ENCODE measurements around the gene ASCC3. TPM values are rescaled to one million over a fixed set of nuclear protein-coding genes. Genes with fewer than 3 reads are reported as not detected.

ASCC3 gene
- total RNA-seq, 6 experiments from 2014 or later: 96.1 to 101 (median 97.8) TPM

DNA sequence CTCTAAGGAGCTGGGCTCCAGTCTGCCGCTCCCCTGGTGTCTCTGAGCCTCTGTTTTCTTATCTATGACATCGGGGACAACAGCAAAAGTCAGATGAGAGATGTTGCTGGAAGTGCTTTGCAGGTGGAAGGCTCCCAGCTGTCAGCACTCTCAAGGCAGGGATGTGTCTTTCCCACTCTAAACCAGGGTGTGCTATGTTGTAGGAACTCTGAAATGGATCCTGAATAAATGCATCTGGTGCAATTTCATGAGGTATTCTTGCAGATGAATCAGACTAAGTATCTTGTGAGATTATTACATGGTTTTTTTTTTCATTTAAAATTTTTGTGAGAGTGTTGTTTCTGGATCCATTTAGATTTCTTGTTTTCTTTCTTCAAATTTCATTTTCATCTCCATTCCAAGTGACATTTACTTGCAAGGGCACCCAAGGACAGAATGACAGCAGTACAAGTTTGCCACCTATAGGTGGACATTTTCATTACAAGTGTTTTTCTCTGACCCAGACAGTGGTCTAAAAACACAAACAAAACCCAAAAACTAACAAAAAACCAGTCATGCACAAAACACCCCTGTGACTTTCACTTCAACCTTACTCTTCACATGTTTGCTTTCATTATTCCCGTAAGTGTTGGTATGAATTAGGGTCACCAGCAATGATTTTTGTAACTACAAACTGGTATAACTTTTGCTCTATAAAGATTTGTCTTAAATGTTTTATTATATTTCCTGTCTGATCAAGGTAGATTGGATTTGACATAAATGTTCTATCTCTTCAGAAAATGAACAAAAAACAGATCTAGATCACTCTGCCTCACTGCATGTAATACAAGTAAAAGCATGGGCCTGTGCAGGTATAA lies 401.7 kb downstream of the ASCC3 start:
- TF ChIP-seq, protein P1, sequence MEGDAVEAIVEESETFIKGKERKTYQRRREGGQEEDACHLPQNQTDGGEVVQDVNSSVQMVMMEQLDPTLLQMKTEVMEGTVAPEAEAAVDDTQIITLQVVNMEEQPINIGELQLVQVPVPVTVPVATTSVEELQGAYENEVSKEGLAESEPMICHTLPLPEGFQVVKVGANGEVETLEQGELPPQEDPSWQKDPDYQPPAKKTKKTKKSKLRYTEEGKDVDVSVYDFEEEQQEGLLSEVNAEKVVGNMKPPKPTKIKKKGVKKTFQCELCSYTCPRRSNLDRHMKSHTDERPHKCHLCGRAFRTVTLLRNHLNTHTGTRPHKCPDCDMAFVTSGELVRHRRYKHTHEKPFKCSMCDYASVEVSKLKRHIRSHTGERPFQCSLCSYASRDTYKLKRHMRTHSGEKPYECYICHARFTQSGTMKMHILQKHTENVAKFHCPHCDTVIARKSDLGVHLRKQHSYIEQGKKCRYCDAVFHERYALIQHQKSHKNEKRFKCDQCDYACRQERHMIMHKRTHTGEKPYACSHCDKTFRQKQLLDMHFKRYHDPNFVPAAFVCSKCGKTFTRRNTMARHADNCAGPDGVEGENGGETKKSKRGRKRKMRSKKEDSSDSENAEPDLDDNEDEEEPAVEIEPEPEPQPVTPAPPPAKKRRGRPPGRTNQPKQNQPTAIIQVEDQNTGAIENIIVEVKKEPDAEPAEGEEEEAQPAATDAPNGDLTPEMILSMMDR (IDR thresholded peaks at IDR 0.05): peak; percentile 92
- DNase-seq: peak; percentile 48
- H3K27me3 Mint-ChIP-seq (ENCODE audit: insufficient read depth): peaks cover 2% of the 10 kb centered on the region
- H3K4me1 Mint-ChIP-seq (ENCODE audit: low read depth): peaks cover 28% of the 10 kb centered on the region
- H3K27ac Mint-ChIP-seq: no peak overlapping the region
- H3K4me3 Mint-ChIP-seq: no peak overlapping the region
- no peaks in the 10 kb centered on the region for H3K36me3 Mint-ChIP-seq (ENCODE audit: low read depth)
- H3K9me3 Mint-ChIP-seq: no peaks in the 10 kb centered on the region

DNA sequence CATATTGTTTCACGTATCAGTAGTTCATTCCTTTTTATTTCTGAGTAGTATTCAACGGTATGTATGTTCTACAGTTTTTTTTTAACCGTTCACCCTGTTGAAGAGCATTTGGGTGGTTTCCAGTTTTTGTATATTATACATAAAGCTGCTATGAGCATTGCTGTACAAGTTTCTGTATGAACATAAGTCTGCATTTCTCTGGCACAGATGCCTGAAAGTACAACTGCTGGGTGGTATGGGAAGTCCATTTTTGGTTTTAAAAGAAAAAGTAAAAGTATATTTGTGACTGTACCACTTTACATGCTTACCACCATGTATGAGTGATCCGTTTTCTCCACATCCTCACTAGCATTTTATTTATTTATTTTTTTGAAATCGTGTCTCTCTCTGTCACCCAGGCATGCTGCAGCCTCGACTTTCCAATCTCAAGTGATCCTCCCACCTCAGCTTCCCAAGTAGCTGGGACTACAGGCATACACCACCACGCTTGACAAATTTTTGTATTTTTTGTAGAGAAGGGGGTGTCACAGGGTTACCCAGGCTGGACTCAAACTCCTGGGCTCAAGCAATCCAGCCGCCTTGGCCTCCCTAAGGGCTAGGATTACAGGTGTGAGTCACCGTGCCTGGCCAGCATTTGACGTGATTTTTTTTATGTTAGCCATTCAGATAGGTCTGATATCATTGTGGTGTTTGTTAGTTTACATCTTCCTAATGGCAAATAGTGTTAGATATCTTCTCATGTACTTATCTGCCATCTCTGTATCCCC lies 405.4 kb downstream of the ASCC3 start:
- DNase-seq: peak; percentile 52
- no peaks in the 10 kb centered on the region for H3K9me3 Mint-ChIP-seq
- TF ChIP-seq, protein P1 (IDR thresholded peaks at IDR 0.05): no peak
- no peak overlapping the region for H3K27ac Mint-ChIP-seq
- peaks cover 1% of the 10 kb centered on the region; the same call in 1 of the 2 replicates for H3K27me3 Mint-ChIP-seq (ENCODE audit: insufficient read depth)
- H3K4me3 Mint-ChIP-seq: no peak overlapping the region
- H3K36me3 Mint-ChIP-seq (ENCODE audit: low read depth): no peaks in the 10 kb centered on the region
- peaks cover 56% of the 10 kb centered on the region for H3K4me1 Mint-ChIP-seq (ENCODE audit: low read depth)

DNA sequence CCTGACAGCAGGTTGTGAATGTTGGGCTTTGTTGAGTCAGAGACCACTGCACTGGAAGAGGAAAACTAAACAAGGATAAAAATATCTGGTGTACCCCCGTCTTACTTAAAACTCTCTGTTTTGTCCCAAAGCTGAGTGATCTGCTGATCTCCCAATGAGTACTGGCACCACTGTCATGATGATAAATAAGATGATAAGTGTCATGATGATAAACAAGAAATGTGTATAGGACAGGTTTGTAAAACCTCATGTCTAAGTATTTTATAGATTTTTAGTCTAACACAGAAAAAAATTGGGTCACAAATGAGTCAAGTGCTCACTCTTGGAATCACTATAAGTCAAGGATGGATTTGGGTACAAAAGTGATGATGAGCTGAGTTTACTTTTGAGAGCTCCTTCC lies 407.9 kb downstream of the ASCC3 start:
- H3K36me3 Mint-ChIP-seq (ENCODE audit: low read depth): no peaks in the 10 kb centered on the region
- TF ChIP-seq, protein P1 (IDR thresholded peaks at IDR 0.05): no peak
- H3K4me1 Mint-ChIP-seq (ENCODE audit: low read depth): peaks cover 53% of the 10 kb centered on the region
- no peaks in the 10 kb centered on the region for H3K9me3 Mint-ChIP-seq
- H3K27ac Mint-ChIP-seq: peak overlapping the region; percentile 49; the same call in 1 of the 2 replicates
- H3K27me3 Mint-ChIP-seq (ENCODE audit: insufficient read depth): peaks cover 1% of the 10 kb centered on the region; the same call in 1 of the 2 replicates
- no peak overlapping the region for H3K4me3 Mint-ChIP-seq
- no peak for DNase-seq

DNA sequence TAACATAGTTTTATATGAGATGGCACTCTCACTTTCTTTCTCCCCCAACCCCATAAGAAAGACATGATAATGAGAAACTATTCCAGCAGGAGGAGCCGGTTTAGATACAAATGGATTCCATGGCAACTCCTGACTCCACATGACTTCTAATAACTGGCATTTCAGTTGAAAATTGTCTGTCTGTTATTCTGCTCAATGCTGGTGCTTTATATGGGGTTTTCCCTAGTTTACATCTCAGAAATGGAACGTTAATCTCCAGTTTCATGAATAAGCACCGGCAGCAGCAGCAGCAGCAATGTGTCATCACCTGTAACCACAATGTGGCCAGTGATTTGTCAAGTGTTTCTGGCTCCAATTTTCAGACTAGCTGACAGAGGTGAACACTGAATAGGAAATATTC lies 408.5 kb downstream of the ASCC3 start:
- Mint-ChIP-seq H3K4me3 (peak overlapping the region; percentile 35; the same call in 1 of the 2 replicates), H3K36me3 (ENCODE audit: low read depth) (no peaks in the 10 kb centered on the region), H3K27ac (peak overlapping the region; percentile 49), H3K9me3 (no peaks in the 10 kb centered on the region), H3K4me1 (ENCODE audit: low read depth) (peaks cover 53% of the 10 kb centered on the region), H3K27me3 (ENCODE audit: insufficient read depth) (peaks cover 1% of the 10 kb centered on the region; the same call in 1 of the 2 replicates)
- DNase-seq: peak; percentile 81
- TF ChIP-seq, protein P1 (IDR thresholded peaks at IDR 0.05): peak; percentile 48; the same call in 1 of the 2 replicates

DNA sequence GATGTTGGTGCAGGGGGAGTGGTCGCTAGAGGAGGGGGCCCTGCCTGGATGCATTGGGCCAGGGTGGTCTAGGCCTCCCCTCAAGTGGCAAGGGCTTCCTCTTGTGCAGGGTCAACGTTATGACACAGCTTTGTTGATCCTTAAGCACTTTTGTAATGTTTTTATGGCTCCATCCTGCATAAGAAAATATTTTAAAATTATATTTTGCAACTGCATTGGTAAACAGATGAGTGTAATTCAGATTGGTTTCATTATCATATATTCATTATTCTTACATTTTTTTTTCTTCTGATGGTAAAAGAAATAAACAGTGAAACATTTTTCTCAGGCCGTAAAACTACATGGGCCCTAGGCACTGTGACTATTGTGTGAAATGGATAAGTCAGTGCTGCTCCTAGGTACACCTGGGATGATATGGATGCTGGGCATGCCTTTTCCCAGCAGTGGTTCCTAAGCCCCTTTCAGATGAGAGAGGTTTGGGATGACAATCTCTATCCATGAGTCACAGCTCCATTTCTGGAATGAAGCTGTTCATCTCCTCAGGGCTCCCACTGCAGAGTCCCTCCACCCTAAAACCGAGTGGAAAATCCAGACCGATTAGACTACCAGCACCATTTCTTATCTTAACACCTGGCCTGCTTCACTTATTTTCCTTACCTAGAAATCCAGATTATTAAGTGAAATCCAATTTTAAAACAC lies 410.6 kb downstream of the ASCC3 start:
- H3K4me3 Mint-ChIP-seq: no peak overlapping the region

More for the DNA sequence above, 410.6 kb downstream of the ASCC3 start:
- no peak for DNase-seq
- no peak overlapping the region for H3K27ac Mint-ChIP-seq
- TF ChIP-seq, protein P1 (IDR thresholded peaks at IDR 0.05): no peak
- peaks cover 4% of the 10 kb centered on the region; the same call in 1 of the 2 replicates for H3K27me3 Mint-ChIP-seq (ENCODE audit: insufficient read depth)
- no peaks in the 10 kb centered on the region for H3K9me3 Mint-ChIP-seq
- peaks cover 52% of the 10 kb centered on the region for H3K4me1 Mint-ChIP-seq (ENCODE audit: low read depth)
- no peaks in the 10 kb centered on the region for H3K36me3 Mint-ChIP-seq (ENCODE audit: low read depth)
